T-helper 2 cell treated with Interferon-gamma antibody and Interleukin-4, amounts not matched to agents 100 ng/mL and 5 ng/mL, for 36 hours (primary cell): ENCODE measurements around the gene APBA2. TPM values are rescaled to one million over a fixed set of nuclear protein-coding genes. Genes with fewer than 3 reads are reported as not detected.
"Not testable (repeated sequence)": the region's sequence is repeated elsewhere in the genome, so short reads cannot be mapped to it uniquely, and the experiment has no call there.

Experiments used
- intact Hi-C: fragments of 100-400 bp; cut with micrococcal nuclease; formaldehyde crosslinking; loops from one replicate; pipeline ENCODE4 v1.15.1; 2023
- total RNA-seq: library from RNA; stranded (reverse); gene quantifications from 2 replicates; pipeline ENCODE4 v1.2.3, GENCODE V29; 2022

APBA2 gene
- total RNA-seq, 1 donor from 2014 or later: 8.1 TPM

DNA sequence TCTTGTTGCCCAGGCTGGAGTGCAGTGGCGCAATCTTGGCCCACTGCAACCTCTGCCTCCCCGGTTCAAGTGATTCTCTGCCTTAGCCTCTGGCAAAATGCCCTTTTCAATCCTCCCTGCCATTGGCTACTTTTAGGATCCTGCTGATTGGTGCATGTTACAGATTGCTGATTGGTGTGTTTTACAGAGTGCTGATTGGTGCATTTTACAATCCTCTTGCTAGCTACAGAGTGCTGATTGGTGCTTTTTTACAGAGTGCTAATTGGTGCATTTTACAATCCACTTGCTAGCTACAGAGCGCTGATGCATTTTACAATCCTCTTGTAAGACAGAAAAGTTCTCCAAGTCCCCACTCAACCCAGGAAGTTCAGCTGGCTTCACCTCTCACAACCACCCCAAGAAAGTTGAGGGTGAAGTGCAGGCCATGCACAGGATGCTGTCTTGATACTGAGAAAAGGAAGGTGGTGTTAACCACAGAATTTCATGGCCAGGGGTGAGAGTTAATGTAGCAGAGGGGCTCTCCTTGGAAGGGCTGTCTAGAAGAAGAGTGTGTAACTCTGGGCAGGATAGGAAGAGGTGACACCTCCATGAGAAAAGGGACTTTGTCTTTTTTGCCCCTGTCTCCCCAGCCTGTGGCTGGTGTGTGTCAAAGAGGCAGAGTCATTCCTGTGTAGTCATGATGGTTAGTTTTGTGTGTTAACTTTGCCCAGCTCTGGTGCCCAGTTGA is 145.9 kb downstream of the APBA2 start:
- intact Hi-C loops: no loop called here

DNA sequence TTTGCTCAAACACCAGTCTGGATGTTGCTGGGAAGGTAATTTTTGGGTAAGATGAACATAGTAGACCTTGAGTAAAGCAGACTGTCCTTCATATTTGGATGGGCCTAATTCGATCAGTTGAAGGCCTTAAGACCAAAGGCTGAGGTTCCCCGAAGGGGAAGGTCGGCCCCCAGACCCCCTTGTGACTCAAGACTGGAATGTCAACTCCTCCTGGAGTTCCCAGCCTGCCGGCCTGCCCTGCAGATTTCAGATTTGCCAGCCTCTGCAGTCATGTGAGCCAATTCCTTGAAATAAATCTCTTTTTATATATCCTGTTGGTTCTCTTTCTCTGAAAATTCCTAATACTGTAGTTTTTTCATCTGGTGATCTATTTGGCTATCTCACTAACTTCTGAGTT is 146.5 kb downstream of the APBA2 start:
- intact Hi-C loops: no loop called here

DNA sequence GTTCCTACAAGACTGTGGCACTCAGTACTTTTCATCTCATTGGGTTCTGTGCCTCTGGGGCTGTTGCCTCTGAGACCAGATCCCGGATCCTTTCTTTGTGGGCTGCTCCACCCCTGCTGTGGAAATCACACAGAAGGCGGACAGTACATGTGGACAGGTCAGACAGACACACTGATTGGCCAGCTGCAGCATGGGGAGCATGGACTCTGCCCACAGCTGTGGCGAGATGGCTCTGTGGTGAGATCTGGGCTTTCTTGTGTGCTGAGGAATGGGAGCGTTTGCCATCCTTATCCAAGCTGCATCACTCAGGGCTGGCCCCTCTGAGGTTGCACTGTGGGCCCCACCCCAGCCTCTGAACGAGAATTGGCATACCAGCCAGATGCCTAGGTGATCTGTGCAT is 147.0 kb downstream of the APBA2 start:
- intact Hi-C loops: no loop called here

DNA sequence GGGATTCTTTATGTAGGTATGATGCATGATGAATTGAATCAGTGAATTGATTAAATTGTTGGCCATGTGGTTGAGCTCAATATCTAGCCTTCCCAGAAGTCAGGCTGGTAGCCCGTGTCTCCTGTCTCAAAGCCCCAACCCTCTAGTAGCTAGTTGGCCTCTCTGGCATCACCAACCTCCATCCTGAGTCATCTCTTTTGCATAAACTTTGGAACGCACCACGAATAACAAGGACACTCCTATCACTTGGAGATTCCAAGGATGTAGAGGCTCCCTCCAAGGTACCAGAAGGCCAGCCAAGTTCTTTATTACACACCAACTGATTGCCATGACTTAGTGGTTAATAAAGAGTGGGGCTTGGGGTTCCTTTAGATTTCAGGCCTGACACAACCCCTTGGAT is 148.4 kb downstream of the APBA2 start:
- intact Hi-C loops: no loop called here

DNA sequence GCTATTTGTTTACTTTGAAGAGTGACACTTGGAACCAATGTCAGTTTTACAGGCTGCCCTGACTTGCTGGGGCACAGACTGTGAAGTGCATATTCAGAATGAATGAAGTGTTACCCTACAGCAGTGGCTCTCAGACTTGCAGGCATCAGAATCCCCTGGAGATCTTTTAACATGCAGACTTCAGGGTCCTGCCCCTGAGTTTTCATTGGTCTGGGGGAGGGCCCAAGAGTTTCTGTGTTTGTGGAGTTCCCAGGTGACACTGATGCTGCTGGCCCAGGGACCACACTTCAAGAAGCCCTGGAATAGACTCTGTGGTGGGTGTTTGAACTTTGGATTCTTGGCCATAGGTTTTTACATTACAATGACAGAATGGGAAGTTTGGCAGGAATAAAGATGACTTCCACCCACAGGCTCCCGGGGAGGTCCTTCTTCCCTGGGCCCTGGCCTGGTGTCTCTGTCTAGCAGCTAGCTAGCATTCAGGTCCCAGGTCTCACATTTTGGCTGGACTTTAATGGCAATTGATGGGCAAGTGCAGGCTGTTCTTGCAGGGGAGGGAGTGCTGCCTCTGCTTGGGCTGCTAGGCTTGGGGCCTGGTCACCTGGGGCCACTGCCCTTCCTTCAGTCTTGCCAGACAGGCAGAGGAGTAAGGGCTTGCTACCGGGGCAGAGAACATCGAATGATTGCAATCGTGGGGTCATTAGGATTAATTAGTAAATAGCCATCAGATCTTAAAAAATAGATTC is 149.0 kb downstream of the APBA2 start:
- intact Hi-C loops: no loop called here

DNA sequence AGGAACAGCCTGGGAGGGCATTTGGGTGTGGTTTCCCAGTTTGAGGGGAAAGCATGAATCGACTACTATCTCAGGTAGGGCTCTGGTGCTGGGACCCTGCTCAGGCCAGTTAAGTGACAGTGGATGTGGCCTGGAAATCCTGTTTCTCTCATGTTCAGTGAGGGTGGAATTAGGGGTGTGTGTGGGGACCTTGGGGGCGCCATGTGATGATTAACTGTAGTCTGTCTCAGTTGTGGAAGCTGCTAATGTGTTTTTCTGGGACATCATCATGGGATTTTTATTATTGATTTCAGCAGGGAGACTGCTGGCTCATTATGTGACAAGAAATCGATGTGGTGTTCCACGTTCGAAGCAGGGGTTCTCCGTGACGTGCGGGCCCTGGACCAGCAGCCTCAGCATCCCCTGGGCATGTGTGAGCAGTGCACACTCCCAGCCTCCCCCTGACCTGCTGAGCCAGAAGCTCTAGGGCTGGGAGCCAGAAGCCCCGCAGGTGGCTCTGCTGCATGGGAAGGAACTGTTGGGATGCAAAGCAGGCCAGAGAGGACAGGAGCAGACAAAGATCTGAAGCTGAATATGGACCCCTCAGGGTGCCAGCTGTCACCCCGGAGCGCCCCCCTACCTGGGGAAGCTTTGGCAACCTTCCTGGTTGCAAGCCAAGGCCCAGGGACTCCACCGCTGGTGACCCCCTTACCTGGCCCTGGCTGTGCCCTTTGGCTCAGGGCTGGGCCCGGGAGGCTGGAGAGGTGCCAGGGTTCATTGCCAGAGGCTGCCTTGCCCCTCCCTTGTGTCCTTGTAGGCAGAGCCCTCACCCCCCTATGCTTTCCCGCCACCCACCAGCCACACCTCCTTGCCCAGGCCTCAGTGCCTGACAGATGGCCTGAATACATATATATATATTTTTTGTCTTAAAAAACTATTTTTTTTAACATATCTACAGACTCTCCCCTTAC is 149.8 kb downstream of the APBA2 start:
- intact Hi-C loops: no loop called here

DNA sequence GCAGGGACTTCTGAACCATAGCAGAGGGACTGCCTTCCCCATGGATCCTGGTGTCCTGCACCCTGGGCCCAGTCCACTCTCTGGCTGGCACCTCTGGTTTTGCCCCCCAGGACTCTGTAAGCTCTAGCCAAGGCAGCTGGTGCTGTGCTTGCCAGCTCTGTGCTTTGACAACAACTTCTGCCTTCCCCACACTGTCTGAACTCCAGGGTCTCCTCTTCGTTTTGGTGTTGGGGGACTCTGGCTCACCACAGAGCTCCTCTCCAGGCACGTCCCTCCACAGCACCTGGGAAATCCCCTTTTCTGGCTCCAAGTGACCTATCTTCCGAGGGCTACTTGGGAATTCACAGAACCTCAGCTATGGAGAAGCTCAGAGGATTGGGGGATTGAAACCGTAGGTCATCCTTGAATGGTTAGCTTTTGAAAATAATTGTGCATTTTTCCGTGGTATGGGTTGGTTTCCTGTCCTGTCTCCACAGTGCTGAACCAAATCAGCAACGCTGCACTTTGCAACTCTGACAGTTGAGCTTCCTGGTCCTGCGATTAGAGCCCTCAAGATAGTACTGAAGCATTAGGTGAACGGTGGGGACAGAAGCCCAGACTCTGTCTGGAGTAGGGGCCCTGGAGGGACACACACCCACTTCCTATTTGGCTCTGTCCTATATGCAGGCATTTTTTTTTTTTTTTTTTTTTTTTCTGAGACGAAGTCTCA is 152.4 kb downstream of the APBA2 start:
- intact Hi-C loops: no loop called here

DNA sequence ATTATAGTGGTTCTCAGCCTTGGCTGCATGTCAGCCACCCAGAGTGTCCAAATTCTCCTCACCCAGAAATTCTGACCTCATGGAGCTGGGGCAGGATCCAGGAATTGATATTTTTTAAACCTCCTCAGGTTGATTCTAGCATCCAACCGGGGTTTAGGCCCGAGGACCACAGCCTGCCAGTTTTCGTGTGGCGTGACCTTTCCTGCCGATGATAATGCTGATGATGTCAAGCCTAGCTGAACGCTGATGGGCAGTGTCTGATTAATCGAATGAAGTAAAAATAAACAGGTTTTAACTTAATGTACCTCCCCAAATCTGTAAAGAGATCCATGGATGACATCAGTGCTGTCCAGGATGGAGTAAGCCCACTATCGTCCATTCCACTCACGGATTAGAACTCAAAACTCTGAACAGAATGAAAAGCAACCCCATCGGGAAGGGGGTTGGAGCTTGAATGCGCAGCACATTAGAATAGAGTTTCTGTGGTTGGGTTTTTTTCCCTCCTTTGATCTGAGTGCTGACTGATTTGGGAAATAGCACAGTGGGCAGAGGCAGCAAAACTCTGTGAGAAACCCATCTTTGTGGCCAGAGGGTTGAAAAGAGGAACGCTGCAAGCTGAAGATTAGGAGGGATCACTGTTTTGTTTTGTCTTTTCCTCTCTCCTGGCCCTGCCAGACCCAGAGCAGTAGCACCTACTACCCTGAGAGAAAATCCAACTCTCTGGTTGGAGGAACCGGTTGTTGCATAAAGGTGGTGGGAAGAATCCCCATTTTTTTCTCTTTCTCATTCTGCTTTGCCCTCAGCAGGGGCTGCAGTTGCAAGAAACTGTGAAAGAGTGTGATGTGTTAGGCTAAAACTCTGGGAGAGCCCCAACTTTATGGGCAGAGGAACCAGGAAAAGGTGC is 153.9 kb downstream of the APBA2 start:
- intact Hi-C loops: no loop called here

DNA sequence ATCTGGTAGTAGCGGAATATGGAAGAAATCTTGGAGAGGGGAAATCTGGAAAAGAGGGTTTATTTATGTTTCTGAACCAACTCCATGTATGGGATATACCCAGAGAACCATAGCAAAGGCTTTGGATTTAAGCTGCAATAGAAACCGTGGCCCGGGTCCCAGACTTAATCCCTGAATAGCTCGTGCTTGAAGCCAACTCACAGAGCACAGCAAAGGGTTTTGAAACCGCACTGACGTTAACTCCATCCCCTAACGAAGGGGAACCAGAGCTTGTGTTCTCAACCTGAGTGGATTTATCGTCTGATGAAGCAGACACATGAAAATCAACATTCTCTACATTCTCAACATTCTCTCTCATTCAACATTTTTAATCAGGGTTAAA is 154.6 kb downstream of the APBA2 start:
- intact Hi-C loops: no loop called here

DNA sequence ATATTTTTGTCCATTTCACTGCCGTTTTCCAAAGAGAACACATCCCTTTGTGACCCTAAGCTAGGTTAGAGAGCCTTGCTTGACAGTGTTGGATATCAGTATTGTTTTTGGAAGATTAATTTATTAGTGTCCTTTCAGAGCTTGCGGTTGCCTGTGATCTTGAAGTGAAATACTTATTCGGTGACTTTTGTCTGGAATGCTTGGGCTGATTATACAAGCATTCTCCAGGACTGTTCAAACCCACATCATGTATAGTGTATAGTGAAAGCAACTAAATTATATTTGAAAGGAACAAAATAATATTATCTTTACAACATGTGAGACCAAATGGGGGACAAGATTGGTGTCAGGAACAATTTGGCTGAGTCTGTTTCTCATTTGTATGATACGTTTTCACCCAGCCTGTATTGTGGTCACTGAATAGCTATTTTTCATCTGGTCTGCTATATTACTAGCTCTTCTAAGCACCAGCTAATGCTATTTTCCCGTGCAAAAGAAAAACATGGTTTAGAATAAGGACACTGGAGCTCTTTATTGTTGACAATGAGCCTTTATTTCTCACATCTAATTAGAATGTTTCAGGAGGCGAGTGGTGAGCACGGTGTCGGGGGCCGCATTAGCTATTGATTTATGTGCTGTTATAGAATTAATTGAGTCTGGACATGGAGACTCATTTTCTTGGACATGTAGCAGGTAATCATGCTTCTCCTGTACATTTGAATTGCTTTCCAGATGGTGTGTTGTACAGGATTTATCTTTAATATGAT is 158.1 kb downstream of the APBA2 start:
- intact Hi-C loops: no loop called here

DNA sequence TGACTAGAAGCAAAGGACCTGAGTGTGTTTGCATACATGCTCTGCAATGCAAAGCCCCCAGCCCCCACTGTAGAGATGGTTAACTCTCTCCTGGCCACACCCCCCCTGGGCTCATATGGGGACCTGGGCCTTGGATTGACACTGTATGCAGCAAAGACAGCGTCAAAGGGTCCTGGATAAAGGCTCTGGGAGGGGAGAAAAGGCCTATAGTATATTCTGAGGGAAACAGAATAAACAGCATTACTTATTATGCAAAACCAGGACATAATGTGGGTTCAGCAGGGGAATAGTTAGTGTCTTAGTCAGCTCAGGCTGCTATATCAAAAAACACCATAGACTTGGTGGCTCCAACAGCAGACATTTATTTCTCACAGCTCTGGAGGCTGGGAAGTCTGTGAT is 158.7 kb downstream of the APBA2 start:
- intact Hi-C loops: no loop called here

DNA sequence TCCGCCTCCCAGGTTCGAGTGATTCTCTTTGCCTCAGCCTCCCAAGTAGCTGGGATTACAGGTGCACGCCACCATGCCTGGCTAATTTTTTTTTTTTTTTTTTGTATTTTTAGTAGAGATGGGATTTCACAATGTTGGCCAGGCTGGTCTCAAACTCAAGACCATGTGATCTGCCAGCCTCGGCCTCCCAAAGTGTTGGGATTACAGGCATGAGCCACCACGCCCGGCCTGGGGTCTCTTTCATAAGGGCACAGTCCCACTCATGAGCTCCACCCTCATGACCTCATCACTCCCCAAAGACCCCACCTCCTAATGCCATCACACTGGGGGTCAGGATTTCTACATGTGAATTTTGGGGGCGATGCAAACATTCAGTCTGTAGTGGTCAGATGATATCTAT is 159.4 kb downstream of the APBA2 start:
- intact Hi-C loops: not testable (repeated sequence)

DNA sequence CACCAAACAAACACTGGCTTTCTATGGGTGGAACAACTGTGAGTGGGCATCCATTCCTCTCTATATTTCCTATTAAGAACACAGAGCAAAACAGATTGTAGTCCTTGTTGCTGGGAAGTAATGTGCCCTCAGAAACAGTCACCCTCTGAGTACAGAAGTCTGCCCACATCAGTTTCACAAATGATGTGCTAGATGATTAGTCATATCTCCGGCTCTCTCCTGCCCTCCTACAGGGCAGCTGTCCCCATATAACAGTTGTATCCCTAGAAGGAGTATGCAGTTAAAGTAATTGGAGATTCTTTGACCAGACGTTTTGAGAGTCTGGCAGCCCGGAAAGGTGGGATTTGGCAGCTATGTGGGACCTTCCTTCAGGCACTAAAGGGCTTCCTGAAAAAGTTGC is 159.9 kb downstream of the APBA2 start:
- intact Hi-C loops: no loop called here

DNA sequence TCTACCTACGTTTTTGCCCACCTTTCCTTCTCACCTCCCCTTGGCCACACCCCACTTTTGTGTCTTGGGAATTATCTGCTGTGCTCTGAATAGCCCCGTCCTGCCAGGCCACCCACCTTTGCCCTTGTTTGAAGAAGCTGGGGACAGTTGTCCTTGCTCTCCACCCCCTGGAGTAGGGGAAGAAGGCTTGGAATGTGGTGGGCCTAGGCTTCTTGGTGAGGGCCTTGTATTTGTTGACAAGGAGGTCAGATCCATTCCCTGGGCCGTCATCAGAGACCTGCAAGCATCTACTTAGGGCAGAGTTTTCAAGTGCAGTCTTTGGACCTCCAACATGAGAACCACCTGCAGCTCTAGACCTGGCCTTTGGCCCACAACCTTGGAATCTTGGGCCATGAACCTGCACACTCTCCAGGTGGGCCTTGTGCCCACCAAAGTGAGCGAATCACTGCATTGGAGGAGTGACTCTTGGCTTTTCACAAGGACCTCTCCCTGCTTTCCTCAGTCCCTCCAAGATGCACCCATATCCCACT is 160.6 kb downstream of the APBA2 start:
- intact Hi-C loops: no loop called here

DNA sequence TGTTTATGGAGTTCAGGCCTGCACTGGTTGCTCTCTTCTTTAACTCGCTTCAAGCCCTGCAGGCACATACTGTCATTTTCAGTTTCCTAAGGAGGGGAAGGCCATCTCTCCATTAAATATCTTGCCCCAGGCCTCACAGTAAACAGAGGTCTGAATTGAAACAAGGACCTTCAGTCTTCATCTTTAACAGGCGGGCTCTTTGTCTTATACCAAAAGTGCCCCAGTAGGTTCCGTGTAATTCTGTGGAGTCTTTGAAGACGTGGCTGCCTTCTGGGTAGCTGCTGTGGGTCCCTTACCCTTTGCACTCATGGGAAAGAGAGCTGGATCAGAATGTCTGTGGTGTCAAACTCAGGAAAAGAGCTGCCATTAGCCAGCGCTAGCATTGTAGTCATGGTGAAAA is 161.2 kb downstream of the APBA2 start:
- intact Hi-C loops: no loop called here

DNA sequence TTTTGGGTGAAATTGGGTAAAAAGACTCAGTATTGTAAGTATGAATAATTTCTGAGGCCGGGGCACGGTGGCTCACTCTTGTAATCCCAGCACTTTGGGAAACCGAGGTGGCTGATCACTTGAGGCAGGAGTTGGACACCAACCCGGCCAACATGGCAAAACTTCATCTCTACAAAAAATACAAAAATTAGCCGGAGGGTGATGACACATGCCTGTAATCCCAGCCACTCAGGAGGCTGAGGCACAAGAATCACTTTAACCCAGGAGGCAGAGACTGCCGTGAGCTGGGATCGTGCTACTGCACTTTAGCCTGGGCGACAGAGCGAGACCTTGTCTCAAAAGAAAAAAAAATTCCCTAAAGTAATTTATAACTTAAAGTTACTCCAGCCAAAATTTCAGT is 162.2 kb downstream of the APBA2 start:
- intact Hi-C loops: no loop called here

DNA sequence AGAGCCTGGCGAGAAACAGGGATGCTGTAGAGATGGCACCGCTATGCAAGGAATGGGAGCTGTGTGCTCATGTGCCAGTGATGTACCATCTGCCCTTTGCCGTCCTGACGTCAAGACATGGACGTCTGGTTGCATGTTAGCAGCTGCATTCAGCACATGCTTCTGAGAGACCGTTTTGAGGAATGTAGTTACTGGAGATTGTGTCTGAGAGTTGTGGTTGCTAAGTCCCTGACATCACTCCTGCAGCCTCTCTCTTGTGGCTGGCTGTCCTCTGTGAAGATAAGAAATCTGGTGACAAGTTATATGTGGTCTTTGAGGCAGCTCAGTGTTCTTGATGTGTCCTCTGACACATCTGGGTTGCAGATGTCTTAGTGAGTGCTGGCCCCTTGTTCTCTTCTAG is 165.1 kb downstream of the APBA2 start:
- intact Hi-C loops: no loop called here

DNA sequence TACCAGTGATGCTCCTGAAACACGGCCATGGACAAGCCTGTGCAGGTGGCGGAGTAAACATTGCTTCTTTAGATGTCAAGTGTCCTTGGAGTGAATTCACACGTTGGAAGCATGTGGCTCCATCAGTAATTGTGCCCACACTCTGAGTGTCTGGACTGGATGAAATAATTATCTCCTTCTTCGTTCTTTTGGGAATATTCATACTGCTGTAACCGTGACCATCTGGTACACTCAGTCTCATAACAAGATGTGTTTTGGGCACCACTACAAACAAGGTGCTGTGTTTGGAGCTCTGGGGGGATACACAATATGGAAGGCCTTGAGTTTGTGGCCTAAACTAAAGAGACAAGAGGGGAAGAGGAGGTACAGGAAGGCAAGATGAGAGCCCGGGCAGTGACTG is 165.6 kb downstream of the APBA2 start:
- intact Hi-C loops: no loop called here

DNA sequence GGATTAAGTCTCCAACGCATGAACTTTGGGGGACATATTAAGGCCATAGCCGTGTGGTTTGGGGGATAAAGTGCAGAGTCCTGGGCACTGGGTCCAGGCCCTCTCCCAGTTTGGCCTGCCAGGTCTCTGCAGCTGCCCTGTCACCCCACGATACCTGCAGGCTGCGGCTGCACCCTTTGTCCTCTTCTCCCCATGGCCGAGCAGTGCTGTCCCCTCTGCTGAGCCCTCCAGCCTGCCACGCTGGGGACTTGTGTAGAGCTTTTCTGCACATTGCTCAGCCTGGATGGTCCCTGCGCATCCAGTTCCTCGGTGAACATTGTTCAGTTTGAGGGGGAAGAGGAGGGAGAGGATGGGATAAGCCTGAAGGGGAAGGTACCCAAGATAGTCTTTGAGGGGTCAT is 167.2 kb downstream of the APBA2 start:
- intact Hi-C loops: no loop called here
